NCI-H748 (cell line): ENCODE data around the gene AMMECR1L.
A peak's percentile ranks its signal among the peaks of the same experiment; 100 is the strongest.
"Not testable (repeated sequence)": the region's sequence is repeated elsewhere in the genome, so short reads cannot be mapped to it uniquely, and the experiment has no call there.

Source experiments
- DNase-seq: peaks from one replicate; lab custom pipeline; 2025; ENCODE audit not compliant: unreplicated experiment; lab: John Stamatoyannopoulos, UW

Gene AMMECR1L

DNA sequence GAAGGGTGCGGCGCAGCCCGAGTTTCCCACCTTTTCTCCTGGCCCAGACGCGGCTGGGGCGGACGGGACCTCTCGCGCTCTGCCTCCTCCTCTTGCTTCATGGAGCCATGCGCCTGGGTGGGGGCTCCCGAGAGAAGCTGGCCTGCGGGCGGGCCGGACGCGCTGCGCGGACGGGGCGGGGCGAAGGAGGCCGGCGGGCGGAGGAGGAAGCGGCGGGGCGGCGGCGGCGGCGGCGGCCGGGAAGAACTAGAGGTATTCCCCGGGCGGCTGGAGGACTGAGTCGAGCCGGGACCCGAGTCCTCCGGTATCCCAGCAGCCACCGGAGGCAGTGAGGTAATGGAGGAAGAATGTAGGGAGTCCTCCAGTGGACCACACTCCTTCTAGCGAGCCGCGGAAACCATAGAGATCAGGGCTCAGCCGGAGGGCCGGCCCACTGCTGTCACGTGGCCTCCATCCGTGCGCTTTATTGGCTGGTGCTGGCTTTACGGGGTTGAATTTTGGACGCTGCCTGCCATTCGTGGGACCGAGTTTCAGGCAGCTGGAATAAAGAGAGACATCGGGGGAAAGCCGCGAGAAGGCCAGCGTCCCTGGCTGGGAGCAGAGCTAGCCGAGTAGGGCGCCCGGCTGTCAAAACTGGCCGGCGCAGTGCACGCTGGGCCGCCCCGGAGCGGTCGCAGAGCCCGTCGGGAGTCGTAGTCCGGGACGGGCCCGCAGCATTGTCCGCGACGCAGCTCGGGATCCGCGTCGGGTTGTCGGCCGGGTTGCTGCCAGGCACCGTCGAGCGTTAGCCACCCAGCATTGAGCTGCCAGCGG, at the start of gene AMMECR1L:
AMMECR1L (minus strand) TSS at position 177 of the 813 bp plus-strand sequence. CDS start 11,722 bp downstream, outside the sequence.
- peak; percentile 64 for DNase-seq

DNA sequence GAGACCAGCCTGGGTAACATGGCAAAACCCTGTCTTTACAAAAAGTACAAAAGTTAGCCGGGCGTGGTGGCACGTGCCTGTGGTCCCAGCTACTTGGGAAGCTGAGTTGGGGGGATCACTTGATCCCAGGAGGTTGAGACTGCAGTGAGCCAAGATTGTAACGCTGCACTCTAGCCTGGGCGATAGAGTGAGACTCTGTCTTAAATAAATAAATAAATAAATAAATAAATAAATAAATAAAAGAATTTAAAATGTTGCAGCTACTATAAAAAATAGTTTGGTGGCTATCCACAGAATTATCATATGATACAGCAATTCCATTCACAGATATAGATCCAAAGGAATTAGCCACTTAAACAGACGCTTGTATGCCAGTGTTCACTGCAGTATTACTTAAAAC, 49.6 kb upstream of the AMMECR1L start:
- DNase-seq = no peak

DNA sequence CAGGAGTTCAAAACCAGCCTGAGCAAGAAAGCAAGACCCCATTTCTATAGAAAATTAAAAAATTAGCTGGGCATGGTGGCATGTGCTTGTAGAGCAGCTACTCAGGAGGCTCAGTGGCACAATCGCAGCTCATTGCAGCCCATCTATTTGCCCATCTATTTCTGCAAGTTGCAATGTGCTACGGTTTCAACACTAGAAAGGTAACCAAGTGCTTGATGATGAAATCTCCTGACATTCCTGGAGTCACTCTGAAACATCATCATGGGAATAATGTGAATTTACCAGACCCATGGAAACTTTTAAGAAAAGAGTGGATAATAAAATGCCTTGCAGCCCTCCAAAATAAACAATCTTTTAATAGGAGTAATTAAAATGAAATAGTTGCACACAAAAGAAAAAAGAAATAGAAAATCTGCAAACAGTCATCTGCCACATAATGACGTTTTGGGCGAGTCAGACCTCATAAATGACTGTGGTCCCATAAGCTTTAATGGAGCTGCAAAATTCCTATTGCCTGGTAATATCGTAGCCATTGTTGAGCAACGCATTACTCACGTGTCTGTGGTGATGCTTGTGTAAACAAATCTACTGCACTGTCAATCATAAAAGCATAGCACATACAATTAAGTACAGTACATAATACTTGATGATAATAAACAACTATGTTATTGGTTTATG, 46.6 kb upstream of the AMMECR1L start:
- peak; percentile 9 for DNase-seq

DNA sequence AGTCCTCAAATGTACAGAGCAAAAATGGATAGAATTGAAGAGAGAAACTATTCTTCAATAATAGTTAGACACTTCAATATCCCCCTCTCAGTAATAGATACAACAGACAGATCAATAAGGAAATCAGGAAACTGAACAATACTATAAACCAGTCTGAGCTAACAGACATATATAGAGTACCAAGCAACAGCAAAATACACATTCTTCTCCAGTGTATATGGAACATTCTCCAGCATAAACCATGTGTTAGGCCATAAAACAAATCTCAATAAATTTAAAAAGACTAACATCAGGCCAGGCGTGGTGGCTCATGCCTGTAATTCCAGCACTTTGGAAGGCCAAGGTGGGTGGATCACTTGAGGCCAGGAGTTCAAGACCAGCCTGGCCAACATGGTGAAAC, 43.7 kb upstream of the AMMECR1L start:
- no peak for DNase-seq

DNA sequence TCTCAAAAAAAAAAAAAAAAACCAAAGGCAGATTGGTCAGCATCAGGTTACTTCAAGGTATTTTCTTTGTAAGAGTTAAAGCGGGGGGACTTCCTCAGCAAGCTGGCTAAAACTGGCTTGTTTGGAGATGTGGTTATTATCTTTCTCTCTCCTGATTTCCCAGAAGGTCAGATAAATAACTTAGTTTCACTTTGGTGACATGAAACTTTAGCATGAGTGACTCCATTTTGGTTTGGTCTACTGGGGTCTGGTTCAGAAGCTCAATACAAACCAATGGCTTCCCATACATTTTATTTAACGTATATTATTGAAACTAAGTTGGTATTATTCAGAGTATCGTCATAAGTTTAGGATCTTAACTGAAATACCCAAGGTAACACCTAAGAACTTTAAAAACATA, 41.6 kb upstream of the AMMECR1L start:
- no peak for DNase-seq

DNA sequence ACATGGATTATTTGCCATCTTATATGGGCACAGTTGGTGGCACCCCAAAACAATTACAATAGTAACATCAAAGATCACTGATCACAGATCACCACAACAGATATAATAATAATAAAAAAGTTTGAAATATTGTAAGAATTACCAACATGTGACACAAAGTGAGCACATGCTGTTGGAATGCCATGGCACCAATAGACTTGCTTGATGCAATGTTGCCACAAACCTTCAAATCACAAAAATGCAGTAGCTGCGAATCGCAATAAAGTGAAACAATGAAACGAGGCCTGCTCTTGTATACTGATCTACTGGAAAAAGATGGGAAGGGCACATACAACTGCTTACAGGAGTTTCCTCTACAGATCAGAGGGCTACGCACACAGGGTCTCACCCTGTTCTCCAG, 32.2 kb upstream of the AMMECR1L start:
- DNase-seq = no peak

DNA sequence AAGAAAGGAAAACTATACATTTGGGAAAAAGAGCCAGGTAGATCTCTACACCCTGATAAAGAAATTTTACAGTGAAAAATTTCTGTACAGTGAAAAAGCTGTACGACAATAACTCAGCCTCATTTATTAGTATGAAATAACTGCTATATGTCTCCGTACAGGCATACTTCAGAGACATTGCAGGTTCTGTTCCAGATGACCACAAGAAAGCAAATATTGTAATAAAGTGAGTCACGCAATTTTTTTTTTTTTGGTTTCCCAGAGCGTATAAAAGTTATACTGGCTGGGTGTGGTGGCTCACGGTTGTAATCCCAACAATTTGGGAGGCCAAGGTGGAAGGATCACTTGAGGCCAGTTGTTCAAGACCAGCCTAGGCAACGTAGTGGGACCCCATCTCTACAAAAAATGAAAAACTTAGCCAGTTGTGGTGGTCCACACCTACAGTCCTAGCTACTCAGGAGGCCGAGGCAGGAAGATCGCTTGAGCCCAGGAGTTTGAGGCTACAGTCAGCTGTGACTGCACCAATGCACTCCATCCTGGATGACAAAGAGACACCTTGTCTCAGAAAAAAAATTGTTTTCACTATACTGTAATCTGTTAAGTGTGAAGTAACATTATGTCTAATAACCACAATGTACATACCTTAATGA, 28.2 kb upstream of the AMMECR1L start:
- no peak for DNase-seq

DNA sequence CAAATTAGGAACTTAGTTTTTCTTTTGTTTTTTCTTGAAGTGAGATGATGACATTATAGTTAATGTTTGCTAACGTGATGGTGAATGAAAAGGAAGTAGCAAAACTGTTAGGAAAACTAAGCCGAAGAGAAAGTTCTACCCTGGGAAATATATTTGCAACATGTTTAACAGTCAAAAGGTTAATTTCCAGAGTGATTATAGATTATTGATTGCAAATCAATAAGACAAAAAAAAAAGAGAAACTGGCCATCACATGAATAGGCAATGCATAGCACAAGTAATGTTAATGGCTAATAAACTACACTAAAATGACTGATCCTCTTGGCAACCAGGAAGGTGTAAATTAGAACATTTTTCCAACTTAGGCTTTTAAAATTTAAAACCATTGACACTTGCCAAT, 26.0 kb upstream of the AMMECR1L start:
- DNase-seq = no peak

DNA sequence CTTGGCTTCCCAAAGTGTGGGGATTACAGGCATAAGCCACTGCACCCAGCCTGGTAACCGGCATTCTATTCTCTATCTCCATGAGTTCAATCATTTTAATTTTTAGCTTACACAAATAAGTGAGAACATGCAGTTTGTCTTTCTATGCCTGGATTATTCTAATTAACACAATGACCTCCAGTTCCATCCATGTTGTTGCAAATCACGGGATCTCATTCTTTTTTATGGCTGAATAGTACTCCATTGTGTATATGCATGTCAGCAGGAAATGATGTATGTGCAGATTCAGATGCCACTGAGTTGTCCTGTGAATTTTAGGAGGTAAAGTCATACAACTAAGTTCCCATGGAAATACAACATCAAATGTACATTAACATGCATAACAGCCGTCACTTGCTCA, 24.7 kb upstream of the AMMECR1L start:
- no peak for DNase-seq

DNA sequence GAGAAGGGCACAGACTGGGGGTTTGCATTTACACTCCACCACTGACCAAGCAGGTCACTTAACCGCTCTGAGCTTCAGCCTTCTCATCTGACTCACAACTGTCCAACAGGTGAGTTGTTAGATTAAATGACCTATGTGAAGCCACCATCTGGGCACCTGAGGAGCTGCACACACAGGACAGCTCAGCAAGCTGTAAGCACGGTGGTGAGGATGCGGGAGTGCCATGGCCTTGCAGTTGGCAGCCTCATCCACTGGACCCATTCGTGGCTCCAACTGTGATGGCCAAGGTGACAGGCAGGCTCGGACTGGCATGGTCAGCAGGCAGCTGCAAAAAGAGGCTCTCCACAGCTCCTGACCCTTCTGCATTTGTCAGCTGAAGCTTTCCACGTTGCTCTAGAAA, 23.3 kb upstream of the AMMECR1L start:
- no peak for DNase-seq

DNA sequence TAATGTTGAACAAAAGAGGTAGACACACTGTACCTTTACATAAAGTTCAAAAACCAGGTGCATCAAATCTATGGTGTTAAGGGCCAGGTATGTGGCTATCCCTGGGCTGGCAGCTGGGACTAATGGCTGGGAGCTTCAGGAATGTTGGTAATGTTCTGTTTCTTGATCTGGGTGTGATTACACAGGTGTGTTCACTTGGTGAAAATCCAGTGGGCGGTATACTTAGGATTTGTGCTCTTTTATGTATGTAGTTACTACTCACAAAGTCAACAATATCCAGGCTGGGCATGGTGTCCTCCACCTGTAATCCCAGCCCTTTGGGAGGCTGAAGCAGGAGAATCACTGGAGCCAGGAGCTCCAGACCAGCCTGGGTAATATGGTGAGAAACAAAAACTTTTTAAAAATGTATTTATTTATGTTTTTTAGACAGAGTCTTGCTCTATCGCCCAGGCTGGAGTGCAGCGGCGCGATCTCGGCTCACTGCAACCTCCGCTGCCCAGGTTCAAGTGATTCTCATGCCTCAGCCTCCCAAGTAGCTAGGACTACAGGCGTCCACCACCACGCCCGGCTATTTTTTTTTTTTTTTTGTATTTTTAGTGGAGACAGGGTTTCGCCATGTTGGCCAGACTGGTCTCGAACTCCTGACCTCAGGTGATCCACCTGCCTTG, 22.1 kb upstream of the AMMECR1L start:
- DNase-seq = not testable (repeated sequence)

DNA sequence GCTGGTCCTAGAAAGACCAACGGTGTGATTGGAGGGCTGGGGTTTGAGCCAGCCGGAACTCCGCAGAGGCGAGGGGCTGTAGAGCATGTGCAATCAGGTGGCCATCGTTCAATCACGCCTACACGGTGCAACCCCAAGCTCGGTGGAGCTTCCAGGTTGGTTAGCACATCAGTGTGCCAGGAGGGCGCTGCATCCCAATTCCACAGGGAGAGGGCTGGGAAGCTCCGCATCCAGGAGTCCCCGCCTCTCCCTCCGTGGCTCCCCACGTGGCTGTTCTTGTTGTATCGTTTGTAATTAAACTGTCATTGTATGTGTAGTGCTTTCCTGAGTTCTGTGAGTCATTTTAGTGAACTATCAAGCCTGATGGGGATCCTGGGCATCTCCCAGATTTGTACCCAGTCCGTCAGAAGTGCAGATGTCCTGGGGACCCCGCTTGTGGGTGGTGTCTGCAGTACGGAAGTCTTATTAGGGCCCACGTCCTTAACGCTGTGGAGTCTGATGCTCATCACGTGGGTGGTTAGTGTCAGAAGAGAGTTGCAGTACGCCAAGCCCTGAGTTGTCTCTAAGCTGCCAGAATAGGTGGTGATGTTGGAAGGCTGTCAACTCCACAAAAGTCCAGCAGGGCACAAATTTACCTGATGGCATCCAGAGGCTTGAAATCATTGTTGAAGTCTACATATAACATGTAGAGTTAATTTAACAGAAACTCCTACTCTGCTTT, 20.6 kb upstream of the AMMECR1L start:
- DNase-seq = peak; percentile 41

DNA sequence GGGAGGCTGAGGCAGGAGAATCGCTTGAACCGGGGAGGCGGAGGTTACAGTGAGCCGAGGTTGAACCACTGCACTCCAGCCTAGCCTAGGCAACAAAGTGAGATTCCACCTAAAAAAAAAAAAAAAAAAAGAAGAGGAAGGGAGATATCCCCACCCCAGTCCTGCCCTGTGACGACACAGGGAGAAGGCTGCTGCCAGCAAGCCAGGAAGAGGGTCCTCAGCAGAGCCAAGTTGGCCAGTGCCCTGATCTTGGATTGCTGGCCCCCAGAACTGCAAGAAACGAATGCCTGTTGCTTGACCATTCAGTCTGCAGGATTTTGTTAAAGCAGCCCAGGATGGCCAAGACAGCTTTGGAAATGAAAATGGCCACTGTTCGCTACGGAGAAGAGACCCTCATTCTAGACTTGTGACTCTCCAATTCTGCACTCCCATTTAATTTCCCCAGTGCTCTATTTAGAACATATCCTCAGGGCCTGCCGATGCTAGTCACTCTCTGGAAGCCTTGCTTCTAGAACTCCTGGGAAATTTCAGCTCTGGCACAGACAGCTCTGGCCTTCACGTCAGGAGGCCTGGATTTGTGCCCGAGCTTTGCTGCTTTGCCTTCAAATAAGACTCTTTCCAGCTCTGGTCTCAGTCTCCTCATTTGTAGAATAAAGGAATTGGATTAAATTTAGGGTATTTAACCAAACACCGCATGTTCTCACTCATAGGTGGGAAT, 15.7 kb upstream of the AMMECR1L start:
- DNase-seq = no peak

DNA sequence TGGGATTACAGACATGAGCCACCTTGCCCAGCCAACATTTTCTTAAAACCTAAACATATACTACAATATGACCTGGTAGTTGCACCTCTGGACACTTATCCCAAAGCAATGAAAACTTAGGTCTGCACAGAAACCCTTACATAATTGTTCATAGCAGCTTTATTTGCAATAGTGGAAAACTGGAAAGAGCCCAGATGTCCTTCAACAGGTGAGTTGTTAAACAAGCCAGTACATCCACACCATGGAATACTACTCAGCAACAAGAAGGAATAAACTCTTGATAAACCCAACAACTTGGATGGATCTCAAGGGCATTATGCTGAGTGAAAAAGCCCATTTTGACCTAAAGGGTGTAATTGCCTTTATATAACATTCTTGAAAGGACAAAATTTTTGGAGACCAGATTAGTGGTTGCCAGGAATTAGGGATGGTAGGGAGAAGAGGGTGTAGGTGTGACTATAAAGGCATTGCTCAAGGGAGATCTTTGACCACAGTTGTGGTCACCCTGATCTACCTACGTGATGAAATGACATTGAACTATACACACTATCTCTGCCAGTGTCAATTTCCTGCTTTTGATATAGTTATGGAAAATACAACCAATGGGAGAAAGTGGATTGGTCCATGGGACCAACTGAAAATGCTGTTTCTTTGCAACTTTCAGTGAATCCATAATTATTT, 11.9 kb upstream of the AMMECR1L start:
- DNase-seq = no peak

DNA sequence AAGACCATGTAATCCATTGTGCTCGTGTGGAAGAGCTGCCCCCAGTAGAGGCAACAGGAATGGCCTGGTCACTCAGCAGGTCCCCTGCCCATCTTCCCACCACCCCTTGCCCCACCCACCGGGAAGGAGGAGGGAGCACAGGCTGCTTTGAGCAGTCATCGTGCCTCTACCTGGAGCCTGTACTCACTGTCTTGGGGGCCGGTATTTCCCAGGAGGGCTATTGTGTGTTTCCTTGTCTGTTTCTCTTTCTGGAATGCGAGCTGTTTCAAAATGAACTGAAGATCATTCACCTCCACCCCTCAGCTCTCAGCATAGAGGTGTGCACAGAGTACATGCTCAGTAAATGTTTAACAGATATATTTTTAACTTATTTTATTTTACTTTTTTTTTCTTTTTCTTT, 7.7 kb upstream of the AMMECR1L start:
- no peak for DNase-seq

DNA sequence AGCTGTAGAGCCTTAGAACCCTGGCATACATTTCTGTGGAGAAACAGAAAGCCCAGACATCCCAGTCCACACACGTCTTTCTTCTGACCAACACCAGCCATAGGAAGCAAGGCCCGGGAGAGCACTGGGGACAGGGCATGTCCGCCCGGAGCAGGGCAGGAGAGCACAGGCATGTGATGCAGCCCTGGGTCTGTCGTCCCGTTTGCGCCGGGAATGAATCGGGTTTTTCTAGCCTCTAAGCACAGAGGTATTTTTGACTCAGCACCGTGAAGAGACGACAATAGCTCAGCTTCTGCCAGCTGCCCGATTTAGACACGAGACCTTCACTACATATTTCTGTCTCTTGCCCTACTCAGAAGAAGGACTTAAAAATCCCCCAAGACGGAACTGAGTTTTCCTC, 7.3 kb upstream of the AMMECR1L start:
- no peak for DNase-seq

DNA sequence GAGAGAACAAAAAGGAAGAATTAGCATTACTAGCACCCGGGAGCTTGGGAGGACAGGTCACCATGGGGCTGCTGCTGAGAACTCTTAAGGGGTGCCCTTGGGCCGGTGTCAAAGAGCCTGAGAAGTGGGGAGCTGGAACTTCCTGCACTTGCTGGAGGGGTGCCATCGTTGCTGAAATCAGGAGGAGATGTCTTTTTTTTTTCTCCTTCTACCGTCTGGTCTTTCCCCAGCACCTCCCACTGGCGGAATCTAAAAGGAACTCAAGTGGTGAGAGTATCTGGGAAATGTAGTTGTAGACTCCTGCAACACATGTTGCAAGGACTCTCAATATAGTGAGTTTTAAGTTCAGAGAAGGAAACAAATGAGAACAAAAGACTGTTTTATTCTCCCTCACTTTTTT, 6.1 kb upstream of the AMMECR1L start:
- no peak for DNase-seq

DNA sequence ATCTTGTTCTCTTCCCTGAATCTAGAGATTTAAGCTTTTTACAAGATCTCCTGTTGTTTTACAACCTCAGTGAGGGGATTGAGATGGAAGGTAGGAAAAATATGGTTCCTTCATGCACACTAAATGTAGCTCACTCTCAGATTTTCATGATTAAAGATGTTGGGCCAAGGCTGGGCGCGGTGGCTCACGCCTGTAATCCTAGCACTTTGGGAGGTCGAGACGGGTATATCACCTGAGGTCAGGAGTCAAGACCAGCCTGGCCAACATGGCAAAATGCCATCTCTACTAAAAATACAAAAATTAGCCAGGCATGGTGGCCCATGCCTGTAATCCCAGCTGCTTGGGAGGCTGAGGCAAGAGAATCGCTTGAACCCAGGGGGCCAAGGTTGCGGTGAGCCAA, 5.0 kb upstream of the AMMECR1L start:
- not testable (repeated sequence) for DNase-seq

DNA sequence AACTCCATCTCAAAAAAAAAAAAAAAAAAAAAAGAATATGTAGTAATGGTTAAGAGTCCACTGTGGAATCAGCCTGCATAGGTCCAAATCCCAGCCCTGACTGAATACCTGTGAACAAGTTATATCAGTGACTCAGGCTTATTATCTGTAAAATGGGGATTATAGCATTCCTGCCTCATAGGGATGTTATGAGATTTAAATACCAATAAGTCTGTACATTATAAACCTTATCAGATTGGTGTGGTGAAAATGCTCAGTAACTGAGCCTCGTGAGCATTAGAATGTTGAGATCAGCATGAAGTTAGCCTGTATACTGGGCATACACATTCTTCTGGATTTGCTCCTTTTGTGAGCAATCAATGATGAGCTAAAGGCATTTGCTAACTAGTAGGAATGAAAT, 3.0 kb upstream of the AMMECR1L start:
- no peak for DNase-seq

DNA sequence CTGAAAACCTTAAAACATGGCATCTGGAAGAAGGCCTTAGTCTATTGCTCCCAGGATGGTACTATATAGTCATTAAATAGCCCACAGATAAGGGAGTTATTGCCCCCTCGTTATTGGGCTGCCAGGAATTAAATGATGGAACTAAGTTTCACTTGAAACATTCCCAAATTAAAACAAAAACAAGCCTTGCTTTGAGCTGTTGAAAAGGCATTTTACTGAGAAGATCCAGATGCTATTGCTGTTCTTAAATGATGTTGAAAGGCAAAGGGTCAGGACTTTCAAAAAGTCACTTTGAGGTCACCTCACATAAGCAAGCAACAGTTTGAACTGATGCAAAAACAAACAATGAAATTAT, 2.0 kb upstream of the AMMECR1L start:
- DNase-seq = no peak
